ENCODE results near the gene GPC6. TPM values are rescaled to one million over a fixed set of nuclear protein-coding genes. Genes with fewer than 3 reads are reported as not detected.

GPC6 gene
- total RNA-seq, 2 experiments from 2014 or later: not detected

DNA sequence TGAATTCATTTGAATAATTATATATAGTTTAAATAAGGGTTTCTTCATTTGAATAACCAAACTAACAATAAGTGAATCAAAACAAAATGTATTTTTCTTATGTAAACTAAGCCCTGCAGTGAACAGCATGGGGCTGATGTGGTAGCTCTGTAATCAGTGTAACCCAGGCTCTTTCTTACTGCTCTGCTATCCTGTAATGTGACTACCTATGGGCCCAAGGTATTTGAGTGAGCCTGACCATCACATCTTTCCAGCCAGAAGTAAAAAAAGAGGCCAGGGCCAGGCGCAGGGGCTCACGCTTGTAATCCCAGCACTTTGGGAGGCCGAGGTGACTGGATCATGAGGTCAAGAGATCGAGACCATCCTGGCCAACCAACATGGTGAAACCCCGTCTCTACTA lies 758.3 kb downstream of the GPC6 start:
- H3K4me2 ChIP-seq (ENCODE audit: low read length): no peak overlapping the region
- no TSS peak for BruUV-seq (replicated peaks)
- no peaks in the 10 kb centered on the region for H3K9me3 ChIP-seq (ENCODE audit: low read length)
- H3K79me2 ChIP-seq (ENCODE audit: insufficient read depth, low read depth, low read length): no peaks in the 10 kb centered on the region
- no peak overlapping the region for H2AFZ ChIP-seq (ENCODE audit: low read length)
- intact Hi-C loops (cut with micrococcal nuclease; ENCODE audit: unreplicated experiment): no loop called here
- no peak overlapping the region for H3K27ac ChIP-seq (ENCODE audit: low read depth, low read length, poor library complexity, severe bottlenecking)
- H3K4me1 ChIP-seq (ENCODE audit: insufficient read depth, low read length, poor library complexity, severe bottlenecking): no peaks in the 10 kb centered on the region
- ChIA-PET CTCF (ENCODE audit: unreplicated experiment) (no interaction called here), POLR2A (no interaction called here)
- TF ChIP-seq, protein P1, sequence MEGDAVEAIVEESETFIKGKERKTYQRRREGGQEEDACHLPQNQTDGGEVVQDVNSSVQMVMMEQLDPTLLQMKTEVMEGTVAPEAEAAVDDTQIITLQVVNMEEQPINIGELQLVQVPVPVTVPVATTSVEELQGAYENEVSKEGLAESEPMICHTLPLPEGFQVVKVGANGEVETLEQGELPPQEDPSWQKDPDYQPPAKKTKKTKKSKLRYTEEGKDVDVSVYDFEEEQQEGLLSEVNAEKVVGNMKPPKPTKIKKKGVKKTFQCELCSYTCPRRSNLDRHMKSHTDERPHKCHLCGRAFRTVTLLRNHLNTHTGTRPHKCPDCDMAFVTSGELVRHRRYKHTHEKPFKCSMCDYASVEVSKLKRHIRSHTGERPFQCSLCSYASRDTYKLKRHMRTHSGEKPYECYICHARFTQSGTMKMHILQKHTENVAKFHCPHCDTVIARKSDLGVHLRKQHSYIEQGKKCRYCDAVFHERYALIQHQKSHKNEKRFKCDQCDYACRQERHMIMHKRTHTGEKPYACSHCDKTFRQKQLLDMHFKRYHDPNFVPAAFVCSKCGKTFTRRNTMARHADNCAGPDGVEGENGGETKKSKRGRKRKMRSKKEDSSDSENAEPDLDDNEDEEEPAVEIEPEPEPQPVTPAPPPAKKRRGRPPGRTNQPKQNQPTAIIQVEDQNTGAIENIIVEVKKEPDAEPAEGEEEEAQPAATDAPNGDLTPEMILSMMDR (conservative IDR thresholded peaks at IDR 0.05; ENCODE audit: low read length): no peak
- TF ChIP-seq EZH2phosphoT487 (IDR thresholded peaks at IDR 0.05; ENCODE audit: borderline replicate concordance, low read depth, low read length): no peak
- H3K9me2 ChIP-seq (ENCODE audit: insufficient read depth, low read length): no peaks in the 10 kb centered on the region
- H3K4me3 ChIP-seq (ENCODE audit: low read depth, low read length, poor library complexity, severe bottlenecking): no peak overlapping the region
- no peaks in the 10 kb centered on the region for H3K36me3 ChIP-seq (ENCODE audit: insufficient read depth, low read length)
- H4K20me1 ChIP-seq (ENCODE audit: insufficient read depth, low read length): no peaks in the 10 kb centered on the region
- no peak for DNase-seq (ENCODE audit: low spot score)

DNA sequence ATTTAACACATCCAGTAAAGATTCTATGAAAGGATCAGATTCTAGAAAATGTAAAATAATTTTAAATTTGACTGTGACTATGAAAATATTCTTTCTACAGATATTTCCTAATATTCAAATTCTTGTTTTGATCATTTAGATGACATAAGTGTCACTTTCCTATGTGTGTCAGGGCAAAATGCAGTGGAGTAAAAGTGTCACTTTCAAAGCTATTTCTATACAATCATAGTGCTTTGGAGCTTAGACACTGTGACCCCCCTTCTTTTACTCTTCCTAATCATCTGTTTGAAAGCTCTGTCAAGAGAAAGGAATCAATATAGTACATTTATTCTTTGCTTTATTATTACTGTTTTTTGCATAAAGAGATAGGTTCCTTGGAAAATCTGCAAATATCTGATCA lies 760.9 kb downstream of the GPC6 start:
- Histone ChIP-seq H3K9me3 (ENCODE audit: low read length) (no peaks in the 10 kb centered on the region), H3K4me3 (ENCODE audit: low read depth, low read length, poor library complexity, severe bottlenecking) (no peak overlapping the region), H3K79me2 (ENCODE audit: insufficient read depth, low read depth, low read length) (no peaks in the 10 kb centered on the region), H2AFZ (ENCODE audit: low read length) (no peak overlapping the region), H4K20me1 (ENCODE audit: insufficient read depth, low read length) (no peaks in the 10 kb centered on the region), H3K27ac (ENCODE audit: low read depth, low read length, poor library complexity, severe bottlenecking) (no peak overlapping the region), H3K36me3 (ENCODE audit: insufficient read depth, low read length) (no peaks in the 10 kb centered on the region), H3K4me2 (ENCODE audit: low read length) (no peak overlapping the region), H3K4me1 (ENCODE audit: insufficient read depth, low read length, poor library complexity, severe bottlenecking) (no peaks in the 10 kb centered on the region), H3K9me2 (ENCODE audit: insufficient read depth, low read length) (no peaks in the 10 kb centered on the region)
- intact Hi-C loops (cut with micrococcal nuclease; ENCODE audit: unreplicated experiment): no loop called here
- DNase-seq (ENCODE audit: low spot score): no peak
- CTCF ChIA-PET (ENCODE audit: unreplicated experiment): no interaction called here
- POLR2A ChIA-PET: no interaction called here
- no TSS peak for BruUV-seq (replicated peaks)
- TF ChIP-seq, protein P1 (conservative IDR thresholded peaks at IDR 0.05; ENCODE audit: low read length): no peak
- no peak for TF ChIP-seq EZH2phosphoT487 (IDR thresholded peaks at IDR 0.05; ENCODE audit: borderline replicate concordance, low read depth, low read length)

DNA sequence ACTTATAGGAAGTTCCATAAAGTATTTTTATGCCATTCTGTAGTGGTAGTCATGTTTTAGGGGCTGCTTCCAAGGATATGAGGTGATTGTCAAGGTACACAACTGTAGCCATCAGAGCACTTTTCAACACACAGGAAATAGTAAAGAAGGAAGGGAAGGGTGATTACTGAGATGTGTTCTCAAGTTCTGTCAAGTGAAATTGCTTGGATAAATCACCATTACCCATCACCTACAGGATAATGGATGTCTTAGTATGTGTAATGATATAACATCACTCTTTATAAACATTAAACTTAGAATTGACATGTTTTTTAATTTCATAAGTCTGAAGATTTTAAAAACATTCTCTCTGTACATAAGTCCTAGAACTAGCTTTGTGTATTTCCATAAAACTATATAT lies 765.0 kb downstream of the GPC6 start:
- Histone ChIP-seq H3K27ac (ENCODE audit: low read depth, low read length, poor library complexity, severe bottlenecking) (no peak overlapping the region), H3K4me2 (ENCODE audit: low read length) (no peak overlapping the region), H3K9me2 (ENCODE audit: insufficient read depth, low read length) (no peaks in the 10 kb centered on the region), H2AFZ (ENCODE audit: low read length) (no peak overlapping the region), H3K36me3 (ENCODE audit: insufficient read depth, low read length) (no peaks in the 10 kb centered on the region), H3K79me2 (ENCODE audit: insufficient read depth, low read depth, low read length) (no peaks in the 10 kb centered on the region), H3K4me3 (ENCODE audit: low read depth, low read length, poor library complexity, severe bottlenecking) (no peak overlapping the region), H3K4me1 (ENCODE audit: insufficient read depth, low read length, poor library complexity, severe bottlenecking) (no peaks in the 10 kb centered on the region), H3K9me3 (ENCODE audit: low read length) (no peaks in the 10 kb centered on the region), H4K20me1 (ENCODE audit: insufficient read depth, low read length) (no peaks in the 10 kb centered on the region)
- no peak for TF ChIP-seq EZH2phosphoT487 (IDR thresholded peaks at IDR 0.05; ENCODE audit: borderline replicate concordance, low read depth, low read length)
- TF ChIP-seq, protein P1 (conservative IDR thresholded peaks at IDR 0.05; ENCODE audit: low read length): no peak
- no peak for DNase-seq (ENCODE audit: low spot score)
- intact Hi-C loops (cut with micrococcal nuclease; ENCODE audit: unreplicated experiment): no loop called here
- BruUV-seq (replicated peaks): no TSS peak
- POLR2A ChIA-PET: no interaction called here
- CTCF ChIA-PET (ENCODE audit: unreplicated experiment): no interaction called here

Measured in OCI-LY7 (cell line).